Mesothelial cell of epicardium (in vitro differentiated cells): ENCODE measurements around the gene UGT1A10. TPM values are rescaled to one million over a fixed set of nuclear protein-coding genes. Genes with fewer than 3 reads are reported as not detected.

Experiments used
- DNase-seq, 2 experiments: peaks; one replicate each; pipeline ENCODE4 v3.0.0; 2021; ENCODE audit warnings: low spot score in 2 of 2; ENCODE audit not compliant: unreplicated experiment in 2 of 2
- H3K27ac Mint-ChIP-seq: 2 replicates; pipeline ENCODE4 v1.8.0; 2021; ENCODE audit warnings: mixed read lengths
- H3K27me3 Mint-ChIP-seq: 2 replicates; pipeline ENCODE4 v1.8.0; 2021; ENCODE audit warnings: low read depth, mixed read lengths
- H3K36me3 Mint-ChIP-seq: 2 replicates; pipeline ENCODE4 v1.8.0; 2021; ENCODE audit warnings: mixed read lengths
- H3K4me1 Mint-ChIP-seq: 2 replicates; pipeline ENCODE4 v1.8.0; 2021; ENCODE audit warnings: mixed read lengths
- H3K4me3 Mint-ChIP-seq: 2 replicates; pipeline ENCODE4 v1.8.0; 2021; ENCODE audit warnings: mild to moderate bottlenecking, moderate library complexity, mixed read lengths
- H3K9me3 Mint-ChIP-seq: 2 replicates; pipeline ENCODE4 v1.8.0; 2021; ENCODE audit warnings: mixed read lengths
- CTCF ChIP-seq: fragments of 200-600 bp; sonication (generic); IDR thresholded peaks from one replicate; pipeline ENCODE4 v1.5.0; 2021; ENCODE audit warnings: antibody characterized with exemption; ENCODE audit not compliant: unreplicated experiment
- total RNA-seq: library from RNA; stranded (reverse); gene quantifications from 3 replicates; pipeline ENCODE4 v1.2.1, GENCODE V29; 2021

Gene UGT1A10
- total RNA-seq, 1 donor from 2014 or later: not detected

GRCh38 chr2:233769260-233769659 lies 133.0 kb downstream of the UGT1A10 start:
- Mint-ChIP-seq H3K27me3 (peaks cover 18% of the 10 kb centered on the region), H3K27ac (no peak overlapping the region), H3K36me3 (no peaks in the 10 kb centered on the region), H3K4me1 (no peaks in the 10 kb centered on the region), H3K4me3 (no peak overlapping the region), H3K9me3 (no peaks in the 10 kb centered on the region)
- no peak for DNase-seq
- no peak for TF ChIP-seq CTCF

GRCh38 chr2:233772153-233772552 lies 135.9 kb downstream of the UGT1A10 start:
- Mint-ChIP-seq H3K4me1 (no peaks in the 10 kb centered on the region), H3K4me3 (no peak overlapping the region), H3K36me3 (no peaks in the 10 kb centered on the region), H3K9me3 (peaks cover 11% of the 10 kb centered on the region), H3K27ac (no peak overlapping the region), H3K27me3 (peaks cover 10% of the 10 kb centered on the region)
- no peak for DNase-seq
- no peak for TF ChIP-seq CTCF

- no peak for DNase-seq
- peaks cover 15% of the 10 kb centered on the region for H3K9me3 Mint-ChIP-seq
- no peaks in the 10 kb centered on the region for H3K4me1 Mint-ChIP-seq
- TF ChIP-seq CTCF: no peak
- no peaks in the 10 kb centered on the region for H3K36me3 Mint-ChIP-seq
- H3K4me3 Mint-ChIP-seq: no peak overlapping the region
- peaks cover 9% of the 10 kb centered on the region for H3K27me3 Mint-ChIP-seq
- H3K27ac Mint-ChIP-seq: no peak overlapping the region
These were observed 136.3 kb downstream of the UGT1A10 start for GRCh38 chr2:233772583-233772982.

- Mint-ChIP-seq H3K9me3 (peaks cover 26% of the 10 kb centered on the region), H3K4me3 (no peak overlapping the region), H3K27ac (no peak overlapping the region), H3K4me1 (no peaks in the 10 kb centered on the region), H3K36me3 (no peaks in the 10 kb centered on the region), H3K27me3 (peaks cover 6% of the 10 kb centered on the region)
- TF ChIP-seq CTCF: no peak
- DNase-seq: no peak
These were observed 137.6 kb downstream of the UGT1A10 start for GRCh38 chr2:233773854-233774253.

GRCh38 chr2:233775414-233775813 lies 139.2 kb downstream of the UGT1A10 start:
- no peaks in the 10 kb centered on the region for H3K4me1 Mint-ChIP-seq

More at GRCh38 chr2:233775414-233775813, 139.2 kb downstream of the UGT1A10 start:
- TF ChIP-seq CTCF: no peak
- Mint-ChIP-seq H3K9me3 (peaks cover 33% of the 10 kb centered on the region), H3K27me3 (peaks cover 3% of the 10 kb centered on the region), H3K4me3 (no peak overlapping the region), H3K27ac (no peak overlapping the region), H3K36me3 (no peaks in the 10 kb centered on the region)
- DNase-seq: no peak
